H1 (cell line): ENCODE results near the gene IRF7.

ENCODE experiments used
- CTCF ChIP-seq, 3 experiments: IDR thresholded peaks; 1 replicate in 2 of 3; 2 replicates in 1 of 3; pipeline versions ENCODE4 v1.5.1 to v1.6.1; 2011; ENCODE audit warnings: low read length in 3 of 3, mild to moderate bottlenecking in 3 of 3, inconsistent platforms in 2 of 3, low read depth in 1 of 3, moderate library complexity in 1 of 3; ENCODE audit not compliant: insufficient read depth in 1 of 3; ENCODE audit errors: control extremely low read depth in 1 of 3
- EP300 ChIP-seq, 2 experiments: IDR thresholded peaks; 1 replicate in 1 of 2; 2 replicates in 1 of 2; pipeline ENCODE4 v1.6.1; 2011 to 2012; ENCODE audit warnings: low read depth in 2 of 2, low read length in 2 of 2, mild to moderate bottlenecking in 2 of 2, borderline replicate concordance in 1 of 2, inconsistent platforms in 1 of 2, moderate library complexity in 1 of 2
- GABPA ChIP-seq: IDR thresholded peaks from 2 replicates; pipeline ENCODE4 v1.6.1; 2011; ENCODE audit warnings: mild to moderate bottlenecking, low read length, moderate library complexity, borderline replicate concordance; ENCODE audit not compliant: insufficient read depth
- KDM1A ChIP-seq: fragments of 200-600, 300-600 bp; sonication (generic); IDR thresholded peaks from 2 replicates; pipeline ENCODE4 v1.7.1; 2016; ENCODE audit warnings: mild to moderate bottlenecking, low read length, borderline replicate concordance
- MAFK ChIP-seq: IDR thresholded peaks from 2 replicates; pipeline ENCODE4 v1.6.1; 2012; ENCODE audit warnings: low read depth, mild to moderate bottlenecking, improper control_type of control experiment, low read length
- POLR2A ChIP-seq, 2 experiments: IDR thresholded peaks; 1 replicate in 1 of 2; 2 replicates in 1 of 2; pipeline ENCODE4 v1.6.1; 2011; ENCODE audit warnings: low read depth in 2 of 2, low read length in 2 of 2, mild to moderate bottlenecking in 2 of 2; ENCODE audit errors: control extremely low read depth in 1 of 2
- POLR2AphosphoS5 ChIP-seq: IDR thresholded peaks from 2 replicates; pipeline ENCODE4 v1.6.1; 2011; ENCODE audit warnings: low read depth, low read length
- ZNF274 ChIP-seq: IDR thresholded peaks from 2 replicates; pipeline ENCODE4 v1.7.0; 2012; ENCODE audit warnings: low read length, borderline replicate concordance; ENCODE audit errors: extremely low read depth

GRCh38 chr11:576811-577610 is 38.7 kb downstream of the IRF7 start:
- no peak for TF ChIP-seq POLR2A (IDR thresholded peaks at IDR 0.05; ENCODE audit: control extremely low read depth in 1 of 2, low read depth in 2 of 2, low read length in 2 of 2)
- no peak for TF ChIP-seq MAFK
- TF ChIP-seq KDM1A = no peak
- no peak for TF ChIP-seq CTCF (IDR thresholded peaks at IDR 0.05; ENCODE audit: control extremely low read depth in 1 of 3, insufficient read depth in 1 of 3, low read depth in 1 of 3, low read length in 3 of 3)
- no peak for TF ChIP-seq EP300 (IDR thresholded peaks at IDR 0.05; ENCODE audit: borderline replicate concordance in 1 of 2, low read depth in 2 of 2, low read length in 2 of 2)
- no peak for TF ChIP-seq POLR2AphosphoS5
- no peak for TF ChIP-seq GABPA
- no peak for TF ChIP-seq ZNF274
